ENCODE measurements around the gene CCNB2. TPM values are rescaled to one million over a fixed set of nuclear protein-coding genes. Genes with fewer than 3 reads are reported as not detected.
"Not testable (repeated sequence)": the region's sequence is repeated elsewhere in the genome, so short reads cannot be mapped to it uniquely, and the experiment has no call there.

CCNB2 gene
- total and polyA plus RNA-seq, 10 of the 15 experiments (the other 5 are each of a cell fraction or from before 2014, with no cell fraction given), result 74.1 to 211 (median 103) TPM

- TF ChIP-seq MXI1 (IDR thresholded peaks at IDR 0.05; ENCODE audit: low read depth, low read length), result no peak
- no peak for TF ChIP-seq WRNIP1 (IDR thresholded peaks at IDR 0.05; ENCODE audit: borderline replicate concordance, low read depth, low read length)
- no peak for TF ChIP-seq CEBPZ (IDR thresholded peaks at IDR 0.05; ENCODE audit: low read depth, low read length)
- TF ChIP-seq PRDM15 (CRISPR knock-in tag; IDR thresholded peaks at IDR 0.05), result no peak
- no peak for TF ChIP-seq NRF1 (conservative IDR thresholded peaks at IDR 0.05; ENCODE audit: low read depth, low read length)
These were observed 19.3 kb downstream of the CCNB2 start (continued) for GRCh38 chr15:59124261-59124660.

DNA sequence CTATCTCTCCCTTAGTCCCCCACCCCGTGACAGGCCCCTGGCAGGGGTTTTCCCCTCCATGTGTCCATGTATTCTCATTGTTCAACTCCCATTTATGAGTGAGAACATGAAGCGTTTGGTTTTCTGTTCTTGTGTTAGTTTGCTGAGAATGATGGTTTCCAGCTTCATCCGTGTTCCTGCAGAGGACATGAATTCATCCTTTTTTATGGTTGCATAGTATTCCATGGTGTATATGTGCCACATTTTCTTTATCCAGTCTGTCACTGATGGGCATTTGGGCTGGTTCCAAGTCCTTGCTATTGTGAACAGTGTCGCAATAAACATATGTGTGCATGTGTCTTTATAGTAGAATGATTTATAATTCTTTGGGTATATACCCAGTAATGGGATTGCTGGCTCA lies 20.7 kb downstream of the CCNB2 start:
- H3K27ac ChIP-seq (ENCODE audit: control insufficient read depth, insufficient read depth); H2AFZ ChIP-seq (ENCODE audit: control insufficient read depth, low read depth, low read length); H3K27me3 ChIP-seq (replicated peaks in 1 of 2; ENCODE audit: control insufficient read depth in 2 of 2, insufficient read depth in 2 of 2, low read length in 1 of 2); in situ Hi-C loops (cut with MboI); RAD21 ChIA-PET (ENCODE audit: unreplicated experiment); POLR2A ChIA-PET; FAIRE-seq; ATAC-seq; H3K4me2 ChIP-seq (ENCODE audit: control insufficient read depth, insufficient read depth); DNase-seq (ENCODE audit: low read depth, low spot score); H3K4me1 ChIP-seq (ENCODE audit: control insufficient read depth, insufficient read depth, low read length); H4K20me1 ChIP-seq (ENCODE audit: control insufficient read depth, insufficient read depth); intact Hi-C loops (cut with micrococcal nuclease; ENCODE audit: unreplicated experiment); H3K79me2 ChIP-seq (ENCODE audit: control insufficient read depth, insufficient read depth, low read length); BruUV-seq (replicated peaks); H3K9ac ChIP-seq (ENCODE audit: control insufficient read depth, insufficient read depth, low read length); H3K4me3 ChIP-seq: not testable (repeated sequence)
- H3K36me3 ChIP-seq (ENCODE audit: control insufficient read depth in 2 of 2, insufficient read depth in 2 of 2, low read length in 1 of 2), result peaks cover 11 to 28% of the 10 kb centered on the region in 2 experiments
- ChIA-PET CTCF (interaction anchor here (0.9 to 1.3 kb wide), 2 partner anchors 12 to 19 kb away, joined by 4 read pairs; no protein-coding TSS in a partner anchor), SMC1A (ENCODE audit: uncharacterized antibody, unreplicated experiment) (interaction anchor here (1.0 to 1.3 kb wide), 2 partner anchors 14 to 17 kb away, joined by 3 to 4 read pairs; no protein-coding TSS in a partner anchor)
- H3K9me3 ChIP-seq (replicated peaks; ENCODE audit: control insufficient read depth, insufficient read depth, low read length), result peaks cover 11% of the 10 kb centered on the region
- 97% methylated on average over 4 of the region's 4 CpGs for WGBS (ENCODE audit: insufficient coverage, insufficient replicate concordance, low lambda C conversion rate, missing lambda C conversion rate)

All from GM12878 (cell line).